Effector CD8-positive, alpha-beta T cell (primary cell): ENCODE measurements around the gene TTLL8.
A peak's percentile ranks its signal among the peaks of the same experiment; 100 is the strongest.

Experiments used
- DNase-seq: peaks from one replicate; lab custom pipeline; 2025; lab: John Stamatoyannopoulos, UW

TTLL8 gene

DNA sequence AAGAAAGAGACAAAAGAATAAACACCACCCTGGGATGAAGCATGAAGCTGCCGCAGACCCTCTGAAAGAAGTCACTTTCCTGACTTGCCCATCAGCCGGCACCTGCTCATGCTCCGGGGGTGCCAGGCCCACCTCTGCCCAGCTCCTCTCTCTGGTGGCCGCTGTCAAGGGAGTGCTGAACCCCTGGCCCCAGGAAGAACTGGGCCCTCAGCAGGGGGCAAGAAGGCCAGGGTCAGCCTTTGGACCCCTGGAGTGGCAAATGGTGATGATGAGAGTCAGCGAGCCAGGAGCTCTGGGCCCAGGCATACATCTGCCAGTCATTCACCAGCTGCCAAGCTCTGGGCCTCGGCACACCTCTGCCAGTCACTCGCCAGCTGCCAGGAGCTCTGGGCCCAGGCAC lies 17.4 kb downstream of the TTLL8 start:
- no peak for DNase-seq

GRCh38 chr22:50039669-50040443 lies 18.2 kb downstream of the TTLL8 start:
- DNase-seq: no peak

DNA sequence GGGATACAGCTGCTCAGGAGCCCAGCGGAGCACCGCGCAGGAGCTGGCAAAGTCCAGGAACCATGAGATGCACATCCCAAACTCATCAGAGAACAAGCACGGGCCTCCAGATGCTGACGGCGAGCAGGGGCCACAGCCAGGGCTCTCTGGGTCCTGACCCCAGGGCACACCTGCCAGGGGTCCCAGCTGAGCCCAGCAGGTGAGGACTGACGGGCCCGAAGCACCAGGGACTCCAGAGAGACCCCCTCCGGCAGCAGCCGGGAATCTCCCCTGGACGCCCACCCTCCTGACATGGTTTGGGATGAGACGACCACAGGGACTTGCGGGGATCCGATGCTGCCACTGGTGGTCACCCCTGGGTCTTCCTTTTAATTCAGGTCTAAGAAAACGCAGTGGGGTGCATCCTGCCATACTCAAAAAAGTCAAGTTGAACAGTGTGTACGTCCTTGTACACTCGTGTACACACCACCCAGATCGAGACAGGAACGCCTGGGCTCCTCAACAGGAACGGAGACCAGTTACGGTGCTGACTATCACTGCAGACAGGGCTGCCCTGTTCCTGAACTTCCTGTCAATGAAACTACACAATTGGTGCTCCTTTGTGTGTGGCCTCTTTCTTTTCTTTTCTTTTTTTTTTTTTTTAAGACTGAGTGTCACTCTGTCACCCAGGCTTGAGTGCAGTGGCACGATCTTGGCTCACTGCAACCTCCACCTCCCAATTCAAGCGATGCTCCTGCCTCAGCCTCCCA lies 21.9 kb downstream of the TTLL8 start:
- no peak for DNase-seq

DNA sequence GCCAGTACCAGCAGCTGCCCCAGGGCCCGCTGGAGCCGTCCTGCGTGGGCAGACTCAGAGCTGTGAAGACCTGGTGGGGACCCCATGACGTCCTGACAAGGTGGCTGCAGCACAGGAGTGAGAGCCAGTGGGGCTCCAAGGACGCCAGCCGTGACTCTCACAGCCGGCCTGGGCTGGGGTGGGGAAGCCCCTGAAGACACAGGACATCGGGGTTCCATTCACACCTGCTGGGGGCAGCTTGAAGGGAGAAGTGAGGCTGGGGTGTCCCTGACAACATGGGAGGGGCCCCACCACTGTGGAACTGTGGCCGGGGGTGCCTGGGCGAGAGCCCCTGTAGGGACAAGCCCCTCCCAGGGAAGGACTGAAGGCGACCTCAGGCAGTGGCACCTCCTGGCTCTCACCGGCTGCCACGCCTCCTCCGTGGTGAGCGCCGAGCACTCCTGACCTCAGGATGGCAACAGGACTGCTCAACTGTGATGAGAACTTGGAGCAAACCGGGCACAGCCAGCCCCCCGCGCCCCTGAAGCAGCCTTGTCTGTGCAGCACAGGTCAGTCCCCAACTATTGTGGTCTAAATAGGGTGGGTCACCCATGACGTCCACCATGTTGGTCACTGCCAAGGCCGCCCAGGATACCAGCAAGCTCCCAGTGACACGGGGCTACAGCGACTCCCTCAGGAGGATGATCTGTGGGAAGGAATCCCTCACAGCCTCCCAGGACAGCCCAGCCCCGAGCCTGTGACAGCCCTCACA lies 22.8 kb downstream of the TTLL8 start:
- DNase-seq: no peak

GRCh38 chr22:50034126-50035081 lies 23.7 kb downstream of the TTLL8 start:
- DNase-seq: no peak

- no peak for DNase-seq
Observed at GRCh38 chr22:50032941-50033601, 25.0 kb downstream of the TTLL8 start.

GRCh38 chr22:50032109-50032871 lies 25.8 kb downstream of the TTLL8 start:
- DNase-seq: no peak

- DNase-seq: no peak
Observed at GRCh38 chr22:50031189-50032091, 26.7 kb downstream of the TTLL8 start.

- peak; percentile 69 for DNase-seq
Observed at GRCh38 chr22:50030297-50031188, 27.6 kb downstream of the TTLL8 start.

- DNase-seq: no peak
Observed at GRCh38 chr22:50027639-50028537, 30.2 kb downstream of the TTLL8 start.

- DNase-seq: no peak
Observed at GRCh38 chr22:50025993-50026392, 32.1 kb downstream of the TTLL8 start.

DNA sequence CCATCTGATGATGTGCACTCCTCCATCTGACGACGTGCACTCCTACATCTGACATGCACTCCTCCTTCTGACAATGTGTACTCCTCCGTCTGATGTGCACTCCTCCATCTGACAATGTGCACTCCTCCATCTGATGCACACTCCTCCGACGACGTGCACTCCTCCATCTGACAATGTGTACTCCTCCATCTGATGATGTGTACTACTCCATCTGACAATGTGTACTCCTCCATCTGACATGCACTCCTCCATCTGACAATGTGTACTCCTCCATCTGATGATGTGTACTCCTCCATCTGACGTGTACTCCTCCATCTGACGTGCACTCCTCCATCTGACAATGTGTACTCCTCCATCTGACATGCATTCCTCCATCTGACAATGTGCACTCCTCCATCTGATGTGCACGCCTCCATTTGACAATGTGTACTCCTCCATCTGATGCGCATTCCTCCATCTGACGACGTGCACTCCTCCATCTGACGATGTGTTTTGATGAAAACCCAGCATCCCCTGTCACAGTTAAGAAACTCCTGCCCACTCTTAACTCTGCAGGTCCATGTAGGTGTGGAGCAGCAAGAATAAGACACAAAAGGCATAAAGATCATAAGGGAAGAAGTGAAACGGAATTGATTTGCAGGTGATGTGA lies 35.8 kb downstream of the TTLL8 start:
- no peak for DNase-seq

DNA sequence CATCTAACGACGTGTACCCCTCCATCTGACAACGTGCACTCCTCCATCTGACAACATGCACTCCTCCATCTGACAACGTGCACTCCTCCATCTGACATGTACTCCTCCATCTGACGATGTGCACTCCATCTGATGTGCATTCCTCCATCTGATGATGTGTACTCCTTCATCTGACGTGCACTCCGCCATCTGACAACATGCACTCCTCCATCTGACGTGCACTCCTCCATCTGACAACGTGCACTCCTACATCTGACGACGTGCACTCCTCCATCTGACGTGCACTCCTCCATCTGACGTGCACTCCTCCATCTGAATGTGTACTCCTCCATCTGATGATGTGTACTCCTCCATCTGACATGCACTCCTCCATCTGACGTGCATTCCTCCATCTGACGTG lies 37.5 kb downstream of the TTLL8 start:
- DNase-seq: no peak

DNA sequence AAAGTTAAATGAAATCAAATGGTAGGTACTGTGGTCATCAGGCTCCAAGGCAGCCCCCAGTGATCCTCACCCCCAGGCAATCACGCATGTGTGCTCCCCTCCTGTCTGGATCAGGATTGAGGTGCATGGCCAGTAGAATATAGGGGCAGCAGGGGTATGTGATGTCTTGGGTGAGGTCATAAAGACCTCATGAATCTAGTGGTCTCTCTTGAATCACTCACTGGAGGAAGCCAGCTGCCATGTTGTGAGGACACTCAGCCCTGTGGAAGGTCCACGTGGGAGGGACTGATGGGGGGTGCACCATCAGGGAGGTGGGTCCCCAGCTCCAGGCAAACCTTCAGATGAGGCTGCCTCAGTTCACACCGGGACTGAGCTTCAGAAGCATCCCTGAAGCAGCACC lies 38.8 kb downstream of the TTLL8 start:
- no peak for DNase-seq

DNA sequence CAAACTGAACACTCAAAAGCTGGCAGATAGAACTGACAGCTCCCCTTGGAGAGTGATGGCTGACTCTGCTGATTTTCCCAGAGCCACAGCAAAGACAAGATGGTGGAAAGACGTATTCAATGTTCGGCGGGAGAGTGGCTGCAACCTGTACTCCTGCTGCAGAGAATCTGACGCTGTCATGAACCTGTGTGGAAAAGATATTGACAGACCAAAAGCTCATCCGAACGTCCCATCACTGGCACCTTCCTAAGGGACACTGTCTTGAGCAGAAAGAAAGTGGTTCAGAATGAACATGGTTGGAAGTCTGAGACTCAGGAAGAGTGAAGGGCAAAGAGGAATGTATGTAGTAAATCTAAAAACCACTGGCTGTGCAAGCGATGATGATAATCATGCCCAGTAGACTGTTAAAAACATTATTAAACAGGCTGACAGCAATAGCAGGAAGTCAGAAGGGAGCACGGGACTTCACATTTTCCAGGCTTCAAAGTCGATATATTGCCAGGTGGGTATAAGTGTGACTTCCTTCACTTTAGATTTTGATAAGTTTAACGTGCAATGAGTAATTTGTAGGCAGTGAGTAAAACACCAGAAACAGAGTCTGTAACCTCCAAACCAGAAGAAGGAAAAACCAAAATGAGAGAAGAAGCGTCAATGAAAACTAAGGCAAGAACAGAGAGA lies 39.4 kb downstream of the TTLL8 start:
- no peak for DNase-seq

- no peak for DNase-seq
Observed at GRCh38 chr22:50017701-50018224, 40.3 kb downstream of the TTLL8 start.
